SK-N-SH (cell line): ENCODE results near the gene FNDC1. TPM values are rescaled to one million over a fixed set of nuclear protein-coding genes. Genes with fewer than 3 reads are reported as not detected.

Source experiments
- CTCF ChIA-PET: fragments of 300-600, 350-600 bp; formaldehyde crosslinking; extraction: SDS; loops from one replicate; lab custom pipeline; 2021; lab: Yijun Ruan, JAX
- POLR2A ChIA-PET: fragments of 350-600 bp; sonication (Branson Sonifier 250); formaldehyde crosslinking; extraction: SDS; loops from one replicate; lab custom pipeline; 2020; ENCODE audit warnings: antibody characterized with exemption, inconsistent platforms; lab: Yijun Ruan, JAX
- DNase-seq: peaks from one replicate; pipeline ENCODE4 v3.0.0; 2012
- H2AFZ ChIP-seq: fragments of 200-600 bp; sonication (generic); 2 replicates; pipeline ENCODE4 v1.8.1; 2016; ENCODE audit warnings: antibody characterized with exemption, mild to moderate bottlenecking, low read depth
- H3F3A ChIP-seq: fragments of 200-600 bp; sonication (generic); replicated peaks from 2 replicates; pipeline ENCODE3; 2016; ENCODE audit warnings: antibody characterized with exemption, mild to moderate bottlenecking; ENCODE audit not compliant: insufficient read depth
- H3K27ac ChIP-seq, 2 experiments: fragments of 200-500 bp in 1 of 2; fragments of 200-600 bp in 1 of 2; sonication (Bioruptor generic) in 1 of 2; sonication (generic), shearing (Covaris generic) in 1 of 2; 2 replicates each; pipeline versions ENCODE4 v1.5.1 to v1.6.1; 2014 to 2016; ENCODE audit warnings: low read depth in 2 of 2, inconsistent platforms in 1 of 2, low read length in 1 of 2, mild to moderate bottlenecking in 1 of 2, mixed read lengths in 1 of 2
- H3K27me3 ChIP-seq: fragments of 200-600 bp; sonication (generic), shearing (Covaris generic); 2 replicates; pipeline ENCODE4 v1.6.1; 2016; ENCODE audit warnings: mixed run types; ENCODE audit not compliant: insufficient read depth
- H3K36me3 ChIP-seq, 2 experiments: fragments of 200-500 bp in 1 of 2; fragments of 200-600 bp in 1 of 2; sonication (Bioruptor generic) in 1 of 2; sonication (generic) in 1 of 2; replicated peaks in 1 of 2; 2 replicates each; pipeline versions ENCODE3 to v1.5.1; 2014 to 2016; ENCODE audit warnings: low read length in 1 of 2, mild to moderate bottlenecking in 1 of 2; ENCODE audit not compliant: insufficient read depth in 2 of 2, control insufficient read depth in 1 of 2
- H3K4me1 ChIP-seq, 2 experiments: fragments of 200-500 bp in 1 of 2; fragments of 200-600 bp in 1 of 2; sonication (Bioruptor generic) in 1 of 2; sonication (generic), shearing (Covaris generic) in 1 of 2; 2 replicates each; pipeline versions ENCODE4 v1.5.1 to v1.6.1; 2014 to 2016; ENCODE audit warnings: low read depth in 1 of 2, low read length in 1 of 2, mixed run types in 1 of 2; ENCODE audit not compliant: insufficient read depth in 2 of 2, control insufficient read depth in 1 of 2
- H3K4me2 ChIP-seq: fragments of 200-600 bp; sonication (generic), shearing (Covaris generic); 2 replicates; pipeline ENCODE4 v1.6.1; 2017; ENCODE audit warnings: mixed run types
- H3K4me3 ChIP-seq, 2 experiments: fragments of 200-500 bp in 1 of 2; fragments of 200-600 bp in 1 of 2; sonication (Bioruptor generic) in 1 of 2; sonication (generic), shearing (Covaris generic) in 1 of 2; 2 replicates each; pipeline versions ENCODE4 v1.5.1 to v1.8.1; 2014 to 2016; ENCODE audit warnings: low read depth in 2 of 2, inconsistent platforms in 1 of 2, low read length in 1 of 2, mild to moderate bottlenecking in 1 of 2, mixed read lengths in 1 of 2, moderate library complexity in 1 of 2
- H3K79me2 ChIP-seq: fragments of 200-600 bp; sonication (generic); 2 replicates; pipeline ENCODE4 v1.8.1; 2017; ENCODE audit warnings: mild to moderate bottlenecking; ENCODE audit not compliant: insufficient read depth
- H3K9ac ChIP-seq: fragments of 200-600 bp; sonication (generic); 2 replicates; pipeline ENCODE4 v1.6.1; 2017; ENCODE audit warnings: mixed run types
- H3K9me2 ChIP-seq: fragments of 200-600 bp; sonication (generic); 2 replicates; pipeline ENCODE4 v1.6.1; 2017; ENCODE audit warnings: mixed run types
- H3K9me3 ChIP-seq: fragments of 200-600 bp; sonication (generic); 2 replicates; pipeline ENCODE4 v1.6.1; 2017; ENCODE audit warnings: mixed run types, mild to moderate bottlenecking, moderate library complexity
- H4K20me1 ChIP-seq: fragments of 200-600 bp; sonication (generic); 2 replicates; pipeline ENCODE4 v1.6.1; 2017; ENCODE audit warnings: mild to moderate bottlenecking, mixed run types; ENCODE audit not compliant: insufficient read depth
- ELF1 ChIP-seq: IDR thresholded peaks from 2 replicates; pipeline ENCODE4 v1.4.0; 2012
- FOSL2 ChIP-seq: IDR thresholded peaks from 2 replicates; pipeline ENCODE4 v1.4.0; 2012; ENCODE audit warnings: low read depth, mild to moderate bottlenecking, moderate library complexity, borderline replicate concordance
- FOXJ3 ChIP-seq: sonication (generic); formaldehyde crosslinking; IDR thresholded peaks from 2 replicates; pipeline ENCODE4 v1.5.1; 2020; ENCODE audit warnings: mild to moderate bottlenecking, missing genetic modification reagents
- GATA2 ChIP-seq: sonication (generic); formaldehyde crosslinking; IDR thresholded peaks from 2 replicates; pipeline ENCODE4 v1.5.0; 2020; ENCODE audit warnings: mild to moderate bottlenecking, missing genetic modification reagents
- JUND ChIP-seq: IDR thresholded peaks from 2 replicates; pipeline ENCODE4 v1.4.0; 2012
- MEF2A ChIP-seq: IDR thresholded peaks from 2 replicates; pipeline ENCODE4 v1.4.0; 2012; ENCODE audit warnings: low read depth, borderline replicate concordance
- MXI1 ChIP-seq: IDR thresholded peaks from 2 replicates; pipeline ENCODE4 v1.6.1; 2012; ENCODE audit warnings: mild to moderate bottlenecking, low read depth, low read length, improper control_type of control experiment
- NFIC ChIP-seq: IDR thresholded peaks from 2 replicates; pipeline ENCODE4 v1.4.0; 2012; ENCODE audit warnings: borderline replicate concordance
- NRF1 ChIP-seq: IDR thresholded peaks from 2 replicates; pipeline ENCODE4 v1.6.1; 2012; ENCODE audit warnings: low read depth, mild to moderate bottlenecking, low read length
- RCOR1 ChIP-seq: fragments of 150-350 bp; IDR thresholded peaks from 2 replicates; pipeline ENCODE4 v1.6.1; 2017; ENCODE audit warnings: antibody characterized with exemption, low read length
- RFX5 ChIP-seq: IDR thresholded peaks from 2 replicates; pipeline ENCODE4 v1.6.1; 2012; ENCODE audit warnings: mild to moderate bottlenecking, improper control_type of control experiment, low read length
- RXRA ChIP-seq: IDR thresholded peaks from 2 replicates; pipeline ENCODE4 v1.4.0; 2012; ENCODE audit warnings: low read depth, mild to moderate bottlenecking, borderline replicate concordance
- SMC3 ChIP-seq: IDR thresholded peaks from 2 replicates; pipeline ENCODE4 v1.6.1; 2012; ENCODE audit warnings: low read depth, low read length, improper control_type of control experiment
- TAF1 ChIP-seq: IDR thresholded peaks from 2 replicates; pipeline ENCODE4 v1.6.1; 2012; ENCODE audit warnings: low read depth, mild to moderate bottlenecking, low read length, moderate library complexity, borderline replicate concordance
- TEAD4 ChIP-seq: IDR thresholded peaks from 2 replicates; pipeline ENCODE4 v1.4.0; 2012; ENCODE audit warnings: mild to moderate bottlenecking, borderline replicate concordance; ENCODE audit not compliant: insufficient read depth
- WGBS: methylation state at CpG from one replicate; pipeline ENCODE4 v1.1.6; 2017; ENCODE audit warnings: low lambda C conversion rate; 5-methylcytosine and 5-hydroxymethylcytosine counted together
- polyA plus RNA-seq, 3 experiments: library from polyadenylated mRNA; depleted of rRNA; stranded (reverse); fragments of >200 nt; gene quantifications; 2 replicates each; pipeline ENCODE4 v1.2.3, GENCODE V29; 2012
- TF ChIP-seq, protein P1 (sequence below): fragments of 150-350 bp; IDR thresholded peaks from 2 replicates; pipeline ENCODE4 v1.6.1; 2016; ENCODE audit warnings: mild to moderate bottlenecking, low read depth, low read length
- TF ChIP-seq, protein P2 (sequence below): IDR thresholded peaks from 2 replicates; pipeline ENCODE4 v1.4.0; 2012; ENCODE audit warnings: low read depth, borderline replicate concordance
- TF ChIP-seq, protein P3 (sequence below): IDR thresholded peaks from 2 replicates; pipeline ENCODE4 v1.4.0; 2012; ENCODE audit warnings: low read depth, borderline replicate concordance

Gene FNDC1
- polyA plus RNA-seq, 1 of the 3 experiments (the other 2 are of a cell fraction) = not detected

DNA sequence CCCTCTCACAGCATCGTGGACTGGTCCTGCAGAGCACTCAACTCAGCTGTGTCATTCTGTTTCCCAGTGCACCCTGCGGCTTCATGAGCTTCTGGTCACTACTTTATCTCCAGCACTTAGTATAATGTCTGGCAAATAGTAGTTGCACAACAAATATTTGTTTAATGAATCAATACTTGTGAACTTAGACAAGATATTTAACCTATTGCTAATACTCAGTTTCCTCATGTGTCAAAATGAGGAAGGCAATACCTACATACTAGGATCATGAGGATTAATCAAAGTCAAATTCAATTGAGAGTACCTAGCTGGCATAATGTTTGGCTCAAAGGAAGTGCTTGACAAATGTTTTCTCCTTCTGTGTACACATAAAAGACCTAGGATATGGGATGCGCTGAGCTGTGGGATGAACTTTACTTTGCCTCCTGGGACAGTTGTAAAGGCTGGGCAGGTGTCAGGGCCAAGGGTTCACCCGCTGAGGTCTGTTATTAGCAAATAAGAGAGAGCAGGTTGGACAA is 86.3 kb downstream of the FNDC1 start:
- no peak for TF ChIP-seq NFIC
- no peak for TF ChIP-seq RFX5
- no peak for TF ChIP-seq RCOR1
- no peak for TF ChIP-seq JUND
- no peaks in the 10 kb centered on the region for H3K9me2 ChIP-seq
- no peak overlapping the region for H3K27ac ChIP-seq
- no peaks in the 10 kb centered on the region for H4K20me1 ChIP-seq
- no peaks in the 10 kb centered on the region for H3K79me2 ChIP-seq
- no peaks in the 10 kb centered on the region for H3F3A ChIP-seq
- H3K36me3 ChIP-seq = no peaks in the 10 kb centered on the region
- no peak overlapping the region for H2AFZ ChIP-seq
- peaks cover 0 to 3% of the 10 kb centered on the region in 2 experiments; a peak in 1 of 4 replicates for H3K4me1 ChIP-seq
- no peak overlapping the region for H3K4me3 ChIP-seq
- no peaks in the 10 kb centered on the region; the same call in 1 of the 2 replicates for H3K27me3 ChIP-seq
- 27% methylated on average over 4 of the region's 4 CpGs for WGBS
- ChIA-PET CTCF (interaction anchor here (1.2 to 9.4 kb wide), 3 partner anchors 38 to 206 kb away, joined by 3 to 107 read pairs (median 6); no protein-coding TSS in a partner anchor), POLR2A (no interaction called here)
- no peak overlapping the region for H3K4me2 ChIP-seq
- no peaks in the 10 kb centered on the region for H3K9me3 ChIP-seq
- DNase-seq = no peak
- no peak overlapping the region for H3K9ac ChIP-seq

DNA sequence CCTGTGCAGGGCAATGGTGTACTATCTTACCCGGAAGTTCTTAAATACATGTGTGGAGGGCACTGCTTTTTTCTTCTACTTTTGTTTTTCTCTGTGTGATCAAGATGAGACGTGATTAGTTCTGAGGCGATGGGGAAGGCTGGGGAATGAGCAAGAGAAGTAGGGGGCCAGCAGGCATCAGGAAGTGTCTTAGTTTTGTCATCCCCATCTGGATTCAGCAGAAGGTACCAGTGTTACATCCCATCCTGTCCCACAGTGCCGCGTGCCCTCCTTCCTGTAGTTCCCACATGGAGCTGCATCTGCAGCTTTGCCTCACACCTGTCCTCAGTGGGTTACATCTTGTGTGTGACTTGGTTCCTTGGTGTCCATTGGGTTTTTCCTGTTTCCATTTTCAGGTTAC is 86.9 kb downstream of the FNDC1 start:
- CTCF ChIA-PET = interaction anchor here (1.2 to 9.4 kb wide), 3 partner anchors 18 to 206 kb away, joined by 3 to 107 read pairs (median 4); no protein-coding TSS in a partner anchor
- POLR2A ChIA-PET = no interaction called here
- TF ChIP-seq TAF1 (no peak), NFIC (no peak), TEAD4 (no peak), FOXJ3 (no peak), FOSL2 (no peak), NRF1 (no peak), RXRA (no peak), ELF1 (no peak), MXI1 (no peak), MEF2A (no peak), RFX5 (no peak), GATA2 (CRISPR knock-in tag) (no peak), SMC3 (no peak)
- TF ChIP-seq, protein P1, sequence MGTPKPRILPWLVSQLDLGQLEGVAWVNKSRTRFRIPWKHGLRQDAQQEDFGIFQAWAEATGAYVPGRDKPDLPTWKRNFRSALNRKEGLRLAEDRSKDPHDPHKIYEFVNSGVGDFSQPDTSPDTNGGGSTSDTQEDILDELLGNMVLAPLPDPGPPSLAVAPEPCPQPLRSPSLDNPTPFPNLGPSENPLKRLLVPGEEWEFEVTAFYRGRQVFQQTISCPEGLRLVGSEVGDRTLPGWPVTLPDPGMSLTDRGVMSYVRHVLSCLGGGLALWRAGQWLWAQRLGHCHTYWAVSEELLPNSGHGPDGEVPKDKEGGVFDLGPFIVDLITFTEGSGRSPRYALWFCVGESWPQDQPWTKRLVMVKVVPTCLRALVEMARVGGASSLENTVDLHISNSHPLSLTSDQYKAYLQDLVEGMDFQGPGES = no peak
- TF ChIP-seq, protein P2, sequence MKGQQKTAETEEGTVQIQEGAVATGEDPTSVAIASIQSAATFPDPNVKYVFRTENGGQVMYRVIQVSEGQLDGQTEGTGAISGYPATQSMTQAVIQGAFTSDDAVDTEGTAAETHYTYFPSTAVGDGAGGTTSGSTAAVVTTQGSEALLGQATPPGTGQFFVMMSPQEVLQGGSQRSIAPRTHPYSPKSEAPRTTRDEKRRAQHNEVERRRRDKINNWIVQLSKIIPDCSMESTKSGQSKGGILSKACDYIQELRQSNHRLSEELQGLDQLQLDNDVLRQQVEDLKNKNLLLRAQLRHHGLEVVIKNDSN = no peak
- TF ChIP-seq, protein P3, sequence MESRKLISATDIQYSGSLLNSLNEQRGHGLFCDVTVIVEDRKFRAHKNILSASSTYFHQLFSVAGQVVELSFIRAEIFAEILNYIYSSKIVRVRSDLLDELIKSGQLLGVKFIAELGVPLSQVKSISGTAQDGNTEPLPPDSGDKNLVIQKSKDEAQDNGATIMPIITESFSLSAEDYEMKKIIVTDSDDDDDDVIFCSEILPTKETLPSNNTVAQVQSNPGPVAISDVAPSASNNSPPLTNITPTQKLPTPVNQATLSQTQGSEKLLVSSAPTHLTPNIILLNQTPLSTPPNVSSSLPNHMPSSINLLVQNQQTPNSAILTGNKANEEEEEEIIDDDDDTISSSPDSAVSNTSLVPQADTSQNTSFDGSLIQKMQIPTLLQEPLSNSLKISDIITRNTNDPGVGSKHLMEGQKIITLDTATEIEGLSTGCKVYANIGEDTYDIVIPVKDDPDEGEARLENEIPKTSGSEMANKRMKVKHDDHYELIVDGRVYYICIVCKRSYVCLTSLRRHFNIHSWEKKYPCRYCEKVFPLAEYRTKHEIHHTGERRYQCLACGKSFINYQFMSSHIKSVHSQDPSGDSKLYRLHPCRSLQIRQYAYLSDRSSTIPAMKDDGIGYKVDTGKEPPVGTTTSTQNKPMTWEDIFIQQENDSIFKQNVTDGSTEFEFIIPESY = no peak
- H3K4me3 ChIP-seq = no peak overlapping the region
- H3K36me3 ChIP-seq = no peaks in the 10 kb centered on the region
- H3K9ac ChIP-seq = no peak overlapping the region
- H3K27me3 ChIP-seq = no peaks in the 10 kb centered on the region; the same call in 1 of the 2 replicates
- H4K20me1 ChIP-seq = no peaks in the 10 kb centered on the region
- no peak for DNase-seq
- H2AFZ ChIP-seq = no peak overlapping the region
- H3K27ac ChIP-seq = no peak overlapping the region
- H3K79me2 ChIP-seq = no peaks in the 10 kb centered on the region
- WGBS = 46% methylated on average over 5 of the region's 5 CpGs
- no peaks in the 10 kb centered on the region for H3F3A ChIP-seq
- H3K4me1 ChIP-seq = peaks cover 0 to 3% of the 10 kb centered on the region in 2 experiments; a peak in 1 of 4 replicates
- no peaks in the 10 kb centered on the region for H3K9me3 ChIP-seq
- no peaks in the 10 kb centered on the region for H3K9me2 ChIP-seq
- no peak overlapping the region for H3K4me2 ChIP-seq
